NCI-H2107 treated with DMSO at 0.1 percent for 48 hours (cell line): ENCODE results near the gene PPP2R3A.

ENCODE experiments used
- DNase-seq: peaks from one replicate; lab custom pipeline; 2025; ENCODE audit not compliant: unreplicated experiment; lab: John Stamatoyannopoulos, UW

Gene PPP2R3A

DNA sequence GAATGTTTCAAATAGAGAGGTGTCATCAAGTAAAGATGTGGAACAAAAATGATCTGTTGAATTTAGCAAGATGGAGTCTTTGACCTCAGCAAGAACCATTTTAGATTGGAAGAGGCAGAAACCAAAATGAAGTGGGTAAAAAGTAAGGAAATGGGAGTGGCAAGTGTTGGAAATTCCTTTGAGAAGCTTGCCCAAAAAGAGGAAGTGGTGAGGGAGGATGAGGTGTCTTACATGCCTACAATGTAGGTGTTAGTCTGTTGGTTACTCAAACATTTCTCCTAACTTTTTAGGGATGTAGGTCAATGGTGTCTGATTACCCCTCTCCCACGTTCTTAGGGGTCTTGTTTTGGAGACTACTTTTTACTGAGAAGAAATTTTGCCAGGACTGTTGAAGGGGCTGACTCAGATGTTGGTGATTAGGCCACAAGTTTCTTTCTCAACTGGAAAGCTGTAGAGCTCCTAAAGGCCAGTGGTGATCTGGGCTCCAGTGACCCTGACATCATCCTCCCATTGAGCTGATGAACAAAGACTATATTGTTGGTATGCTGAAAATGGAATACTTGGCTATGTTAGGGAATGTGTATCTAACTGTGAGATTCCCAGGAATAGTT lies 5.1 kb downstream of the PPP2R3A start:
- no peak for DNase-seq

DNA sequence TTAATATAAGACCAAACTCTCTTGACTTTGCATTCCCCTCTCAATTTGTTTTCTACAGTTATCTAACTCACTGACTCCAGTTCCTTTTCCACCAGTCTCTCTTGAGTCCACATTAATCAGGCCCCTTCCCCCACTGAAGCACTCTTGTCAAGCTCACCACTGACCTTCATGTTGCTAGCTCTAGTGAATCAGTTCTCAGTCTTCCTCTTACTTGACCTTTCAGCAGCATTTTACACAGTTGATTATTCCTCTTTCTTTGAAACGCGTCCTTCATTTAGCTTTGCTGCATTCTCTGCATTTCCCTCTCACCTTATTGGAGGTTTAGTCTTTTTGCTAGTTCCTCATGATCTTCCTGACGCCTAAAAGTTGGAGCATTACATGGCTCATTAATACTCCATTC lies 8.3 kb downstream of the PPP2R3A start:
- DNase-seq, result no peak

DNA sequence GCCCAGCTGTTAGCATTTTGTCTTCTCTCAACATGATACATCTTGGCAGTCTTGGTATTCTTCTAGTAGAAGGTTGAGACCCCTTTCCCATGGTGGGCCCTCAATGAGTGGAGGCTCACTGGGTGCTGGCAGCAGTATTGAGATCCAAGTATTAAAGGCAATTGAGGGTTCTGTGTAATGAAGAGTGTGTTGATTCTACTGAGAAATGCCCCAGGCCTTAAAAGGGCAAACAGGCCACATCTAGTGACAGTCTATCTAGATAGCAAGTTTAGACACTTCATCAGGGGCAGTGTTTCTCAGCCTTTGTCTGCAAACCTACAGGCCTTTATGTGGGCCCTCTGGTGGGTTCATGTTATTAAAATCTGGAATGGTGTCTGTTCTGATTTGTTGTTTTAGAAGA lies 9.5 kb downstream of the PPP2R3A start:
- DNase-seq, result no peak

DNA sequence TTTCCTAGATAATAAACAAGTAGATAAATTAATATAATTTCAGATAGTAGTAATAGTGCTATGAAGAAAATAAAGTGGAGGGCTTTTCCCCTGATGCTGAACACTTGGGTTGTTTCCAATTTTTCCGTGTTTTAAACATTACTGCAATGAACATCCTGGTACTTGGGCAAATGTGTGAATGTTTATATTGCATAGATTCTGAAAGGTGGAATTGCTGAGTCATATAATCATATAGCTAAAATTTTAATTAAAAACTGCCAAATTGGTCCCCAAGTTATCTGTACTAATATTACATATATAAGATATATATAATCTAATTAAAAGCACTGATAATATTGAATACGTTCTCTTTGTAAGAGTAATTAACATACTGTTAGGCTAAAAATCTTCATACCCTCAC lies 10.0 kb downstream of the PPP2R3A start:
- DNase-seq, result no peak

DNA sequence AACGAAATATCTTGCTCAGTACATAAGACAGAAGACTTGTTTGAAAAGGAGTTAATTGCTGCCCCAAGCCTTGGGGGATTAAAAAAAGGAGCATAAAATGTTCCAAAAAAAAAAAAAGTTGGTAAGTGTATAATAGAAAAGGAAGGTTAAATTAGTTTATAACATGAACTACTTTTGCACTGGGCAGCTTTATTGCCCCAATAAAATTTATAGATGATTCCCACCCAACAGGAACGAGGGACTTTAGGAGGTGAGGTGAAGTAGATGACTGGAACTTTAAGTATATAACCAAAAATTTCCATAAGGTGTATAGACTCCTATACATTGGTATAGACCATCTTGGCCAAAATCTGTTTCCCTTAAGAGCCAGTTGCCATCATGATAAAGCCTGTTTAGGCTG lies 14.8 kb downstream of the PPP2R3A start:
- DNase-seq, result no peak

DNA sequence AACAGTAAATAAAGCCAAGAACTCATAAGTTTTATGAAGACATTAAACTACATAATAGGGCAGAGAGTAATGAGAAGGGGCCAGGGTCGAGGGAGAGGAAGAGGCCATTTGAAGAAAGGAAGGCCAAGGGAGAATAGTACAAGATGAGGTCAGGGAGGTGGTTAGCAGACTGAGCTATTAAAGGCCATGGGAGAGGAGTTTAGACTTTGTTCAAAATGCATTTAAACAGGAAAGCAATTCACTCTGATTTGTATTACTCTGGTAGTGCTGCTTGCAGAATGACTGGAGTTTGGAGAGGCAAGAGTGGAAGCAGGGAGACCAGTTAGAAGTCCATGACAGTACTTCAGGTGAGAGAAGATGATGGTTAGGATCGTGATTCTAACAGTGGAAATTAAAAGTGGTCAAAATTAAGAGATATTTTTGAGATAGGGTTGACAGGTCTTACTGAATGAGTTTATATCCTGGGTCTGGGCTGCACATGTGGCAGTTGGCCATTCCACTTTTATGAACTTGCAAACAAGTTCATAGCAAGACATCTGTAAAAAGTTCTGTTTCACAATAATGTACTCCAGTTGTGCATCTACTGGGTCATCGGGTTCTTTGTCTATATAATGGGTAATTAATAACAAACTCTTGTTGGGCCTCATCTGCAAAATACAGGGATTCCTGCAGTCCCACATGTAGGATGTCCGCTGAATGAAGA lies 16.3 kb downstream of the PPP2R3A start:
- no peak for DNase-seq

DNA sequence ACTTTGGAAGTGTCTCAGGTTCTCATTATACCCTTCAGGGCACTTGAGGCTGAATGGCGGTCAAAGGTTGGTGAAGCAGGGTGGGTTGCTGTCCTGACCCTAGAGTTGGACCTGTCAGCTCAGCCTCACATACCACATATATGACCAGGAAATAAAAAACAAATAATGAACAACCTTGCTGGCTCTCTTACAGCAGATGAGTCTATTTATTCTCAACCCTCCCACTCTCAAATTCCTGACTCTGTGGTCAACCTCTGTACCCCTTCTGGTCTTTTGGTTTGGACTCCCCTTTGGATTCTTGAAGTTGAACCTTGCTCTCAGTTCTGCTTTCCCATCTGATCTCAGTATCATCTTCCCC lies 16.9 kb downstream of the PPP2R3A start:
- DNase-seq, result no peak

DNA sequence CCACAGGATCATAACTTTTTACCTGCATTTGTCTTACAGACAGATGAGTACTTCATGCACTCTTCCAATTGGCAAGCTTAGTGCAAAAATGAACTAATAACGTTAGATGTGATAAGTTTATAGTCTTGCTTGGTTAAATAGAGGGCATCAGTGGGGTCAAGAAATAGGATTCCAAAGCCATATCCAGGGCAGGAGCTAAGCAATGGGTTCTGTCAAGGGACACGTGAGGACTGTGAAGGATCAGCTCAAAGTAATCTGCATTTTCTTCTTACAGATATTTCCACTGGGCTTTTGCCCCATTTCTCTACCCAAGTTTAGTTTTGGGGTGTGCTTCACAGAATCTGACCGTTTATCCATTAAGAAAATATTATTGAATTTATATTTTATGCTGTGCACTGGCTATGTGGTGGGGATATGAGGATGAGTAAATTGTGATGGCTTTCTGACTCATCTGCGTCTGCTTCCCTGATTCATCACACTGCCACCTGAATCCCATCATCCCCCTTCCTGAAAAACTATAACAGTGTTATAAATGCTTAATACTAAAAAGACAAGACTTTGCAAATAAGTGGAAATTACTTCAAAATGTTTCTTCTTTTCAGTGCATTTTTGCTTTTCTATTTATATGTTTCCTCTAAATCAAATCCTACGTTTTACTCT lies 17.5 kb downstream of the PPP2R3A start:
- no peak for DNase-seq

DNA sequence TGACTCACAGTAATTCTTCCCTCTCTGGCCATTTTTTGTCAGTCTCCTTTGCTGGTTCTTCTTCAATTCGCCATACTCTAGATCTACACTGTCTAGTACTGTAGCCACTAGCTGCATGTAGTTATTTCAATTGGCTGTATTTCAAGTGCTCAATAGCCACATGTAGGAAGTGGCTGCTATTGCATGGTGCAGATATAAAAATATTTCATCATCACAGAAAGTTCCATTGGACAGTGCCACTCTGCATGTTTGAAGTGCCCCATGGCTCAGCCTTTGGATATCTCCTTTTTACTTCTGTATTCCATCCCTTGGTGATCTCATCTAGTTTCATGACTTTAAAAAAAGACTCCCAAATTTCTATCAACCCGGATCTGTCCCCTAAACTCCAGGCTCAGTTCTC lies 22.1 kb downstream of the PPP2R3A start:
- DNase-seq, result no peak

DNA sequence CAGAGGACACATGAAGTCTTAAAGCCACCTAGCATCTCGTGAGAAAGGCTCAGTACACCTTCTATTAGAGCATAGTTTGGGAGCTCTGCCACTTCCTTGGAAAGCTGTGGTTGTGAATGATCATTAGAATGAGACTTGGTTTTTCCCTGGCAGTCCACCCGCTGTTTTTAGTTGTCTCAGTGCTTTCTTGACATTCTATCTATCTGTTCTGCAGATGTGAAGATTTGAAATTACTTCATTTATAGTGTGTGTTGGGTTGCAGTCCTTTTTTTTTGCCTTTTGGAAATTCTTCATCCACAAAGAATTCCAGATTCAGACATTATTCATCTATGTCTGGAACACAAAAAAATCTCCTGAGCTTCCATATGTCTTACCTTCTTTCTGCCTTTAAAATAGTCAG lies 23.7 kb downstream of the PPP2R3A start:
- no peak for DNase-seq

DNA sequence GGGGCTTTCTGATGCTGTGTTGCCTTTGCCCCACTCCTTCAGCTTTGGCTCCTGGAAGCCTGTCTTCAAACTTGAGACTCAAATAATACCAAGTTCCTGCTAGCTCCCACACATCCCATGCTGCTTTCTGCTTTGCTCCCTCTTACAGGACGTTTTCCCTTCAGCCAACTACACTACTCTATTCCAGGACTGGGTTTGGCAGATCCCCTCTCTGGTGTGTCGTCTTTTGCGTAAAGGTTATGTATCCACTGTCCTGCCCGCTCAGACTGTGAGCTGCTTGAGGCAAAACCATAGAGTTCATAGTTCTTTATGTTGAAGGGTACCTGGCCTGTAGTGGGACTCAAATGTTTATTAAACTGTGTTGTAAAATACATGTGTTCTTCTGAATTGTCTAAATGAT lies 25.4 kb downstream of the PPP2R3A start:
- DNase-seq, result no peak

DNA sequence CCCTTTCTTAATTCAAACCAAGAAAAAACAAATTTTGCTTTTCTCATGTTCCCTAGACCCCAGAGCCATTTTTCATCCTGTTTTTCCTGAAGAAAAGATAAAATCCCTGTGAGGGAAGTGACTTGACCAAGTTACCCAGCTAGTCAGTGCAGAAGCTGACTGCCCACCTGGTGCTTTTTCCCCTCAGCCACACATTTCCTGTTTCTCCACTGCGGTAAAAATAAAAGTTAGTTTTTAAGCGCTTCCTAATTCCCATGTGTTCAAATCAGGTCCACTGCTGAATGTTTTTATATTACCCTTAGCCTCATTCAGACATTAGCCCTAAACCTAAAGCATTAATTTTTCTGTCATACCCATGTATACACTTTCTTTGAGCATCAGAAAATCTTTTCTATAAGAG lies 26.1 kb downstream of the PPP2R3A start:
- no peak for DNase-seq

DNA sequence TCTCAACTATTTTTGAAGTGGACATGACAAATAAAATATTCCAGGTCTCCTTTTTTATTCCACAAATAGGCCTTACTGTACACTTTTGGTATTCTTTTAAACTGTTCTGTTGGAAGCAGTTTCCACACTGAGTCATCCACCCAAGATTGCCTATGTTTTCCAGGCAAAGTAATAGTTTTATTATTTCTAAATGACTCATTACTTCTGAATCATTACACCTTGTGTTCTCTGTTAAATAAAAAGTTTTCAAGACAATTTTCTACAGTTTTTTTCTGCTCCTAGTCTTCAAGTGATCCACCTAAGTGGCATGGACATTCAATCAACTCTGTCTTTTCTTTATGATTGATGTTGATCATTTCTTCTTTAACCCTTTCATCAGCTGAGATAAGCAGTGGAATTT lies 26.5 kb downstream of the PPP2R3A start:
- DNase-seq, result no peak

DNA sequence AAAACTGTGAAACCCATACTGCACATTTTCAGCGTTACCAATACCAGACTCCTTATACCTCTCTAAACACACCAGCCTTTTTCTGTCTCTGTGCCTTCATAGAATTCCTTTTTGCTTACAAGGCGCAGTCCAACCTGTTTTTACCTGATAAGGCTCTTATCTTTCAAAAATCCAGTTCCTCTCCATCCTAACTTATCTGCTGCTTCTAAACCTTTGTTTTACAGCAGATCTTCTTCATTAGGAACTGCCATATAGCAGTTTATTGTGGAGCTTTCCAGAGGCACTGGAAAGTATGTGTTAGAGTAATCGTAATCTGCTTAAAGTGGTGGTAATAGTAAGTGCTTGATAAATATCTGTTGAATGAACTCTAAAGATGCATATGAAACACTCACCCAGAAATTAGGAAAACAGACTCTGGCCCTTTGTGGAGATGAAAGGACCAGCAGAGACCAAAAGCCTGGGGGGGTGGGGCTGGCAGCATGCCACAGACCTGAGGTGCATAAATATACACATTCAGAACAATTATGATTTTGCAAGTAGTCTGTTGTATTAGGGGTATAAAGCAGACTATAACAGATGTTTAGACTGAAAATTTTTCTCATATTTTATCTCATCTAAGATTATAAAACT lies 29.3 kb downstream of the PPP2R3A start:
- no peak for DNase-seq

DNA sequence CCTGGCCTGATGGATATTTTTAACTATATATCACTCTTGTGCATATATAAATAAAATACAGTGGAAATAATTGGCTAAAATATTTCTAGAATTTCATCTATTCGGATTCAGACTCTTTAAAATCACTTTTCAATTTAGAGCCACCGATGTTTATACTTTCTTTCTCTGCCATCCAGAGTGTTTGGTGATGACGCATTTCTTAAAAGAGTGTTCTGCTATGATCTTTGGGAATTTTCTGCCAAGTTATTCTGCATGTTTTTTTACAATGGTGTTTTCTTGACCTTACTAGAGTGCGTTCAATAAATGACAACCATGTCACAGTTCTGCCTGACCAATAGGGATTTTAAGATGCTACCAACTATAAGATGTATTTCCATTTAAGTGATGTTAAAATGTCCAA lies 30.2 kb downstream of the PPP2R3A start:
- DNase-seq, result no peak

DNA sequence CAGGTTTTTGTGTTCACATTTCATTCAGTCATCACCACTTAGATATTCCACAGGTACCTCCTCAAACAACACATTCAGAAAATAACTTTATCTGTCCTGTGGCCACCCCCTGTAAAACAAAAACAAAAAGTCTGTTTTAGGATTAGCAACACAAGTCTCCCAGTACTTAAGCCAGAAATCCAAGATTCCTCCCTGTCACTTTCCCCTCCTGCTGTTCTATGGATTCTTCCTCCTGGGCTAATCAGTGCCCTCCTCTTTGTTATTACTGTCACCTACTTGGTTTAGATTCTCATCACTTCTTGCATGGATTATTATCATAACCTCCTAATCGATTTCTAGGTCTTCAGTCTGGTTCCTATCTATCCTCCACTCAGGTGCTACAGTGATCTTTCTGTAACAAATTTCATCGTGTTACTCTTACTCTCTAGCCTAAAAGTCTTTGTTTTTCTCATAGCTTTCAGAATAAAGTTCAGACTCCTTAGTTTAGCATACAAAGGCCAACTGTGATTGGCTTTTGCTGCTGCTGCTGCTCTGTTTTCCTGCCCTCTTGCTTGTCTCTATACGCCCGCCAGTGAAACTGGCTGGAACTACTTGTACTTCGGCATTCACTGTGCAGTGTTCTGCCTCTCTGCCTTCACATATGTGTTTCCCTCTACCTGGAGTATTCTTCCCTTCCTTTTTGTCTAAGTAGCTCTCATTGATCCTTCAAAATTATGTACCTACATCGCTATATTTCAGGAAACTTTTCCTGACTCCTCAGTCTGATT lies 32.2 kb downstream of the PPP2R3A start:
- DNase-seq, result no peak

DNA sequence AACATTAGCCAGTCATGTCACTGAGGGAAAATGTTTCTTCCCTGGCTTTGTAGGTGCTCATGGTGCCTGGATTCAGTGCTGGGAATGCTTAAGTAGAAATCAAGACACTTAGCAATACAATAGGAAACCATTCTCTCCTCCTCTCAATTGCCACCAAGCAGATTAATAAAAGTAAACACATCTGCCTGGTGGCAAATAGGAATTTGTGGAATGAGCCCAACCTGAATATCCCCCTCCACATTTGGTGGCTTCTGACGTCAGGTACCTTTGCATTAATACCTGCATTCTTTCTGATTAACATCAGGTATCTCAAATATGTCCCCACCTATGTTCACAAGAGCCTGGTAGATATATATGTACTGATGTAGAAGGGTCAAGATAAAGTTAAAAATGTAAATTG lies 42.7 kb downstream of the PPP2R3A start:
- no peak for DNase-seq

DNA sequence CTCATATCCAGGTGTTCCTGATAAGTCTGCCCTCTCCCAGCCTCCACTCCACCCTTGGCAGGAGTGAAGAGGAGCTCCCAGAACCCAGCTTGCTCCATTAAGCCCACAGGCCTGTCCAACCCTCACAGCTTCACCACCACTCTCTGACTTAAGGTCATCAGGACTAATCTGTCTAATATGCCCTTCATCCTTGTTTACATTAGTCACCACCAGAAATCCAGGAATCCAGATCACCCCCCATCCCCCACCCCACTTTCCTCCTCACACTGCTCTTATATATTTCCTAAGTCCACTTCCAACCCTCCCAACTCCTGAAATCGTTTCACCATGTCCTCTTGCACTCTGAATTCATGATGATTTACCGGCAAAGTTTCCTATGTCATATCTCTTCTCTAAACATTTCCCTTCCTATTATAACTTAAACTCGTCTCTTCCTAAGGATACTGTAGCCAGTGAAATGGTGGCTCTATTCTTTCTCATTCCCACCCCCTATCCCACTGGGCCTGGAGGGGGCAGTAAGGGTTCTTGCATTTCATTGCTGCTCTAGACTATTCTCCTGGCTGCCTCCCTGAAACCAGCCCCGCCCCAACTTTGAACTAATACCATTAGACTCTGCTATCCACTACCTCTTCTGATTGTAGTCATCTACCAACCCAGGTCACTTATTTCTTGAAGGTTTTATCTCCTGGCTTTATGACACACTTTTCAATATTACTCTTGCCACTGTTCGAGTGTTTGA lies 43.4 kb downstream of the PPP2R3A start:
- DNase-seq, result no peak

DNA sequence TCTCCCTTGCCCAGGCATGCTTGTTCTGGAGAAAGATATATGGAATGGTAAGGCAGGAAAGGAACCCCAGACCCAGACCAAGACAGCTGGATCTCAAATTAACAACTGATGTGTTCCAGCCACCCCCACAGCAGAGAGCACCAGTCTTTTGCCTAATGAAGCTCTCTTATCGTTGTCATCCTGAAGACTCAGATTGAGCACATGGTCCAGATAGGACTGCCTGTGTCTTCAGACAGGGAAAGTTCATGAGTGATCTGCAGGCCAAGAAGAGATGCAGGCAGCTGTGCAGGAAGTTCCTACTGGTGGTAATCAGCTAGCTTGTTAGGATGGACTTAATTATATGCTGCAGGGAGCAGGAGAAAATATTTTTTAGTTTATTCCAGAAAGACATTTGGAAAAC lies 53.3 kb downstream of the PPP2R3A start:
- DNase-seq, result no peak

DNA sequence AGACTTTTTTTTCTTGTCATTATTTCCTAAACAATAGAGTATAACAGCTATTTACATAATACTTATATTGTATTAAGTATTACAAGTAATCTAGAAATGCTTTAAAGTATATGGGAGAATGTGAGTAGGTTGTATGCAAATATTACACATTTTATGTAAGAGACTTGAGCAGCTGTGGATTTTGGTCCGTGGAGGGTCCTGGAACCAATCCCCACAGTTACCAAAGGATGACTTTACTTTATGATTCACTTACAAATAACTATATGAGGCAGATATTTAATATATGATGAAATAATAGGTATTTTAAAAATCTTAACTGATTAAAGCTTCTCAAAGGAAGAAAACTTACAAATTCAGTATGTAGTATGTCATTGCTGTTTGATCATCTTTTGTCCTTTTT lies 56.3 kb downstream of the PPP2R3A start:
- DNase-seq, result no peak
